Glutamatergic neuron (in vitro differentiated cells): Measurements from ENCODE around the gene NIP7. TPM values are rescaled to one million over a fixed set of nuclear protein-coding genes. Genes with fewer than 3 reads are reported as not detected.
"Not testable (repeated sequence)": the region's sequence is repeated elsewhere in the genome, so short reads cannot be mapped to it uniquely, and the experiment has no call there.

Experiments used
- DNase-seq: peaks from one replicate; pipeline ENCODE4 v3.0.0; 2022
- H3K27ac Mint-ChIP-seq: one replicate; pipeline ENCODE4 v1.8.0; 2020; ENCODE audit warnings: mild to moderate bottlenecking, mixed read lengths, inconsistent platforms; ENCODE audit not compliant: unreplicated experiment
- H3K27me3 Mint-ChIP-seq: one replicate; pipeline ENCODE4 v1.8.0; 2020; ENCODE audit warnings: mild to moderate bottlenecking, moderate library complexity, mixed read lengths, inconsistent platforms; ENCODE audit not compliant: unreplicated experiment
- H3K36me3 Mint-ChIP-seq: one replicate; pipeline ENCODE4 v1.8.0; 2020; ENCODE audit warnings: mild to moderate bottlenecking, mixed read lengths, inconsistent platforms; ENCODE audit not compliant: unreplicated experiment
- H3K4me1 Mint-ChIP-seq: one replicate; pipeline ENCODE4 v1.8.0; 2020; ENCODE audit warnings: mild to moderate bottlenecking, low read depth, mixed read lengths, inconsistent platforms; ENCODE audit not compliant: unreplicated experiment
- H3K4me3 Mint-ChIP-seq: one replicate; pipeline ENCODE4 v1.8.0; 2020; ENCODE audit warnings: mild to moderate bottlenecking, mixed read lengths, inconsistent platforms; ENCODE audit not compliant: unreplicated experiment
- H3K9me3 Mint-ChIP-seq: one replicate; pipeline ENCODE4 v1.8.0; 2020; ENCODE audit warnings: mild to moderate bottlenecking, moderate library complexity, mixed read lengths, inconsistent platforms; ENCODE audit not compliant: unreplicated experiment
- total RNA-seq: library from RNA; stranded (reverse); fragmentation: NEBNext Ultra II Directional; extraction: Animal tissue kit (Norgen Biotek cat#: 25700); gene quantifications from one replicate; pipeline ENCODE4 v1.2.1, GENCODE V29; 2021; ENCODE audit not compliant: unreplicated experiment
- TF ChIP-seq, protein P1 (sequence below): fragments of 200-600 bp; sonication (generic); IDR thresholded peaks from one replicate; pipeline ENCODE4 v1.5.0; 2021; ENCODE audit not compliant: partially characterized antibody, unreplicated experiment

The NIP7 gene
- total RNA-seq, 1 donor from 2014 or later: 19.6 TPM

DNA sequence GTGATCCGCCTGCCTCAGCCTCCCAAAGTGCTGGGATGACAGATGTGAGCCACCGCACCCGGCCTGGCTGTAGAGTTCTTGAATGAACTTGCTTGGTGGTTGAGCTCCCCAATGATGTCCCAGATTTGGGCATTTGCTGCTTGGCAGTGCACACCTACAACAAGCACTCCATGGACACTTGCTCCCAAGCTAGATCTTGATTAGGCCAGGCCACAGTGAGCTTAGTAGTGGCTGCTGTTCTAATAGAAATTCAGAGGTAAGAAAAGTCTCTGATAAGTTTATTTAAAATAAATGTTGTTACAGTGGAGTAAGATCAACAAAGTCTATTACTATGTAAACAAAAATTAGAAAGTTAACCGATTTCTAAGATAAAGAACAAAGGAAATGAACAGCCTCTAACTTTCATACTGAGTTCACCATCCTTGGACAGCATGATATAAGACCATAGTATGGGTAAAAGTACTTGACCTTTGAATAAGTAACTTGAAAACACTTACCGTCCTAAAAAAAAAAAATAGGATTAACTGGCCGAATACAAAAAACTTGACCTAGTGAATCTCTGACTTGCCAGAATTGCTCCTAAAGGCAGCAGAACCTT, 11.1 kb downstream of the NIP7 start:
- H3K27ac Mint-ChIP-seq: no peak overlapping the region

GRCh38 chr16:69351309-69352027, 11.9 kb downstream of the NIP7 start, which contains the start of gene TMED6:
Gene TMED6, minus strand, starts transcription at chr16:69351786. Its CDS starts 33 bp downstream, at chr16:69351753.
- DNase-seq: no peak
- Mint-ChIP-seq H3K9me3 (no peaks in the 10 kb centered on the region), H3K4me3 (no peak within 1 kb of the TSS), H3K4me1 (peaks cover 2% of the 10 kb centered on the region), H3K36me3 (no peaks in the 10 kb centered on the region), H3K27me3 (no peaks in the 10 kb centered on the region), H3K27ac (peak within 1 kb of the TSS; percentile 53)
- TF ChIP-seq, protein P1, sequence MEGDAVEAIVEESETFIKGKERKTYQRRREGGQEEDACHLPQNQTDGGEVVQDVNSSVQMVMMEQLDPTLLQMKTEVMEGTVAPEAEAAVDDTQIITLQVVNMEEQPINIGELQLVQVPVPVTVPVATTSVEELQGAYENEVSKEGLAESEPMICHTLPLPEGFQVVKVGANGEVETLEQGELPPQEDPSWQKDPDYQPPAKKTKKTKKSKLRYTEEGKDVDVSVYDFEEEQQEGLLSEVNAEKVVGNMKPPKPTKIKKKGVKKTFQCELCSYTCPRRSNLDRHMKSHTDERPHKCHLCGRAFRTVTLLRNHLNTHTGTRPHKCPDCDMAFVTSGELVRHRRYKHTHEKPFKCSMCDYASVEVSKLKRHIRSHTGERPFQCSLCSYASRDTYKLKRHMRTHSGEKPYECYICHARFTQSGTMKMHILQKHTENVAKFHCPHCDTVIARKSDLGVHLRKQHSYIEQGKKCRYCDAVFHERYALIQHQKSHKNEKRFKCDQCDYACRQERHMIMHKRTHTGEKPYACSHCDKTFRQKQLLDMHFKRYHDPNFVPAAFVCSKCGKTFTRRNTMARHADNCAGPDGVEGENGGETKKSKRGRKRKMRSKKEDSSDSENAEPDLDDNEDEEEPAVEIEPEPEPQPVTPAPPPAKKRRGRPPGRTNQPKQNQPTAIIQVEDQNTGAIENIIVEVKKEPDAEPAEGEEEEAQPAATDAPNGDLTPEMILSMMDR: no peak

More for the DNA sequence above, 11.1 kb downstream of the NIP7 start:
- Mint-ChIP-seq H3K4me3 (no peak overlapping the region), H3K9me3 (no peaks in the 10 kb centered on the region), H3K27me3 (no peaks in the 10 kb centered on the region), H3K36me3 (no peaks in the 10 kb centered on the region), H3K4me1 (peaks cover 2% of the 10 kb centered on the region)
- no peak for DNase-seq
- TF ChIP-seq, protein P1: no peak

GRCh38 chr16:69360070-69360469, 20.5 kb downstream of the NIP7 start:
- H3K4me3 Mint-ChIP-seq, H3K27me3 Mint-ChIP-seq, DNase-seq, H3K27ac Mint-ChIP-seq, H3K4me1 Mint-ChIP-seq, H3K9me3 Mint-ChIP-seq, H3K36me3 Mint-ChIP-seq: not testable (repeated sequence)

DNA sequence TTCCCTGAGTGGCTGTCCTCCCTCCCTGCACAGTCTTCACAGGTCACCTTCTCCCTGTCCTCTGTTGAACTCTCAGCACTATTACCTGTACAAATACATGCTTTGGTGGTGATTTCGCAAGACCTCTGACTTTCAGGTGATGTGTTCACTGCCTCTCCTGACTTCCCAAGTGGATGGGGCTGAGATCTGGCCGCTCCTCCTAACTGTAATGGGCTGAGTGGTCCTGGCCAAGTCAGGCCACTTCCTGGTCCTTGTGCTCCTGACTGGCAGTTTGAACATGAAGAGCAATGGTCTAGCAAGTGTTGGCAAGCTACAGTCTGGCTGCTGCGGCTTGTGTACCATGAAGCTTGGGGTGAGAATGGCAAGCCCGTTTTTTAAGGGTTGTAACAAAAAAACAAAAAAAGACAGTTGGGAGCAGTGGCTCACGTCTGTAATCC, 23.7 kb downstream of the NIP7 start:
- Mint-ChIP-seq H3K27ac (no peak overlapping the region), H3K9me3 (no peaks in the 10 kb centered on the region), H3K4me1 (no peaks in the 10 kb centered on the region), H3K27me3 (peaks cover 3% of the 10 kb centered on the region), H3K36me3 (no peaks in the 10 kb centered on the region), H3K4me3 (no peak overlapping the region)
- TF ChIP-seq, protein P1: no peak
- DNase-seq: no peak

DNA sequence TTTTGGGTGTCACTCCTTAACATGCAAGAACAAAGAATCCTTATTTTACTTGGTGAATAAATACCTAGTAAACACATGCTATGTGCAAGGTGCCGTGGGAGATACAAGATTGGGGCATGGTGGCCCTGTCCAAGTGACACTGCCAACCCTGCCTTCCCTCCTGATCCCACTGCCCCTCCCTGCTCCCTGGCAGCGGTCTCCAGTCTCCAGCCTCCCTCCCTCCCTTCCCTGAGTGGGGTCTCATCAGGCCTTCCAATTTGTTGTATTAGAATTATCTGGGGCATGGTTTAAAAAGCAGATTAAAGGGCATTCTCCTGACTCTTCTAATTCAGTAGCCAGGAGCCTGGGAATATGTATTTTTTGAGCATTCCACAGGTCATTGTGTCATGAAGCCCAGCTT, 24.5 kb downstream of the NIP7 start:
- peaks cover 3% of the 10 kb centered on the region for H3K27me3 Mint-ChIP-seq

More for the DNA sequence above, 24.5 kb downstream of the NIP7 start:
- TF ChIP-seq, protein P1: no peak
- H3K4me3 Mint-ChIP-seq: no peak overlapping the region
- DNase-seq: no peak
- H3K36me3 Mint-ChIP-seq: no peaks in the 10 kb centered on the region
- no peaks in the 10 kb centered on the region for H3K9me3 Mint-ChIP-seq
- no peaks in the 10 kb centered on the region for H3K4me1 Mint-ChIP-seq
- no peak overlapping the region for H3K27ac Mint-ChIP-seq
